ENCODE results near the gene ANKRD55.
"Not testable (repeated sequence)": the region's sequence is repeated elsewhere in the genome, so short reads cannot be mapped to it uniquely, and the experiment has no call there.

Gene ANKRD55

GRCh38 chr5:56206126-56206910 lies 26.8 kb downstream of the ANKRD55 start:
- DNase-seq, result no peak

- not testable (repeated sequence) for DNase-seq
Observed at GRCh38 chr5:56203936-56204335, 29.2 kb downstream of the ANKRD55 start.

GRCh38 chr5:56202483-56202882 lies 30.6 kb downstream of the ANKRD55 start:
- peak in 1 of 5 experiments; percentile 62 for DNase-seq

GRCh38 chr5:56201762-56202261 lies 31.3 kb downstream of the ANKRD55 start:
- not testable (repeated sequence) for DNase-seq

- DNase-seq, result peak in 3 of 5 experiments; percentile 23 to 81 (median 38)
Observed at GRCh38 chr5:56200971-56201666, 32.0 kb downstream of the ANKRD55 start.

GRCh38 chr5:56195016-56195415 lies 38.1 kb downstream of the ANKRD55 start:
- no peak for DNase-seq

- DNase-seq, result no peak
Observed at GRCh38 chr5:56192246-56192645, 40.9 kb downstream of the ANKRD55 start.

- no peak for DNase-seq
Observed at GRCh38 chr5:56191656-56192055, 41.5 kb downstream of the ANKRD55 start.

GRCh38 chr5:56190497-56190896 lies 42.6 kb downstream of the ANKRD55 start:
- peak in 1 of 5 experiments; percentile 56 for DNase-seq

- DNase-seq, result no peak
Observed at GRCh38 chr5:56185768-56186311, 47.3 kb downstream of the ANKRD55 start.

- no peak for DNase-seq
Observed at GRCh38 chr5:56183506-56183905, 49.6 kb downstream of the ANKRD55 start.

- no peak for DNase-seq
Observed at GRCh38 chr5:56179442-56179841, 53.7 kb downstream of the ANKRD55 start.

GRCh38 chr5:56178823-56179222 lies 54.3 kb downstream of the ANKRD55 start:
- DNase-seq, result no peak

GRCh38 chr5:56176871-56177533 lies 56.1 kb downstream of the ANKRD55 start:
- no peak for DNase-seq

- no peak for DNase-seq
Observed at GRCh38 chr5:56176155-56176798, 56.9 kb downstream of the ANKRD55 start.

GRCh38 chr5:56175488-56175887 lies 57.6 kb downstream of the ANKRD55 start:
- DNase-seq, result no peak

- no peak for DNase-seq
Observed at GRCh38 chr5:56175021-56175420, 58.1 kb downstream of the ANKRD55 start.

GRCh38 chr5:56172241-56172640 lies 60.9 kb downstream of the ANKRD55 start:
- no peak for DNase-seq

- DNase-seq, result no peak
Observed at GRCh38 chr5:56170557-56170956, 62.6 kb downstream of the ANKRD55 start.

- no peak for DNase-seq
Observed at GRCh38 chr5:56169949-56170348, 63.2 kb downstream of the ANKRD55 start.

- DNase-seq, result no peak
Observed at GRCh38 chr5:56169281-56169680, 63.8 kb downstream of the ANKRD55 start.

- no peak for DNase-seq
Observed at GRCh38 chr5:56168066-56168478, 65.1 kb downstream of the ANKRD55 start.
